K562 (cell line): ENCODE measurements around the gene DGKE. TPM values are rescaled to one million over a fixed set of nuclear protein-coding genes. Genes with fewer than 3 reads are reported as not detected.

ENCODE experiments used
- ATAC-seq: fragments of 200-7000 bp; cut with Tn5 transposase; 3 replicates; pipeline ENCODE4 v1.9.1; 2020; ENCODE audit warnings: moderate library complexity
- BruUV-seq: library from RNA; stranded (reverse); fragments of 400-500 nt; replicated peaks from 2 replicates; lab custom pipeline; 2021; lab: Mats Ljungman, UMichigan
- CTCF ChIA-PET: fragments of 300-600 bp; formaldehyde crosslinking; extraction: SDS; loops from one replicate; lab custom pipeline; 2021; ENCODE audit warnings: low intra/inter-chr PET ratio; lab: Yijun Ruan, JAX
- POLR2A ChIA-PET: fragments of 300-600, 350-650 bp; sonication (Branson Sonifier 250); formaldehyde crosslinking; extraction: SDS; loops from one replicate; lab custom pipeline; 2021; ENCODE audit warnings: antibody characterized with exemption, inconsistent platforms; lab: Yijun Ruan, JAX
- DNase-seq, 4 experiments: peaks; one replicate each; pipeline versions ENCODE4 v3.0.0 to v3.0.0-alpha.2; 2011 to 2018; ENCODE audit warnings: low spot score in 3 of 4, mixed read lengths in 3 of 4; ENCODE audit errors: extremely low read depth in 1 of 4
- FAIRE-seq: peaks from 2 replicates; lab custom pipeline; 2011; peaks lifted over from hg19 to GRCh38; lab: Jason Lieb, UNC
- H2AFZ ChIP-seq: 2 replicates; pipeline ENCODE4 v1.6.0; 2011; ENCODE audit warnings: low read depth, low read length, control low read depth, inconsistent platforms
- H3K27ac ChIP-seq: fragments of 200-600 bp; 3 replicates; pipeline ENCODE4 v1.8.0; 2011; ENCODE audit warnings: low read depth, mild to moderate bottlenecking, control low read depth, inconsistent platforms, low read length, moderate library complexity, mixed read lengths; ENCODE audit errors: extremely low read depth
- H3K27me3 ChIP-seq, 2 experiments: fragments of 300-600 bp in 1 of 2; 2 replicates in 1 of 2; 3 replicates in 1 of 2; pipeline versions ENCODE4 v1.6.0 to v1.8.0; 2011; ENCODE audit warnings: inconsistent platforms in 2 of 2, low read length in 2 of 2, mild to moderate bottlenecking in 1 of 2, mixed read lengths in 1 of 2, moderate library complexity in 1 of 2; ENCODE audit not compliant: control insufficient read depth in 2 of 2, insufficient read depth in 2 of 2
- H3K36me3 ChIP-seq: fragments of 300-600 bp; 3 replicates; pipeline ENCODE4 v1.8.0; 2011; ENCODE audit warnings: mild to moderate bottlenecking, low read length, inconsistent platforms; ENCODE audit not compliant: control insufficient read depth, insufficient read depth
- H3K4me1 ChIP-seq, 2 experiments: fragments of 200-600 bp in 1 of 2; replicated peaks in 1 of 2; 2 replicates in 1 of 2; 3 replicates in 1 of 2; pipeline versions ENCODE4 v1.5.1 to v1.8.0; 2011; ENCODE audit warnings: inconsistent platforms in 2 of 2, low read length in 2 of 2, mild to moderate bottlenecking in 1 of 2, mixed read lengths in 1 of 2, moderate library complexity in 1 of 2; ENCODE audit not compliant: control insufficient read depth in 2 of 2, insufficient read depth in 2 of 2
- H3K4me2 ChIP-seq: 2 replicates; pipeline ENCODE4 v1.6.1; 2011; ENCODE audit warnings: low read length, control low read depth, inconsistent platforms, mixed read lengths; ENCODE audit not compliant: insufficient read depth
- H3K4me3 ChIP-seq: fragments of 200-600 bp; sonication (generic), shearing (Covaris generic); 2 replicates; pipeline ENCODE4 v1.5.1; 2016; ENCODE audit warnings: control low read depth, inconsistent platforms
- H3K79me2 ChIP-seq: fragments of 200-600 bp; 3 replicates; pipeline ENCODE4 v1.8.0; 2011; ENCODE audit warnings: low read length, inconsistent platforms; ENCODE audit not compliant: control insufficient read depth, insufficient read depth
- H3K9ac ChIP-seq, 2 experiments: 2 replicates each; pipeline versions ENCODE4 v1.6.0 to v1.6.1; 2011; ENCODE audit warnings: low read depth in 2 of 2, low read length in 2 of 2, control low read depth in 1 of 2, inconsistent platforms in 1 of 2, mild to moderate bottlenecking in 1 of 2, mixed read lengths in 1 of 2; ENCODE audit not compliant: insufficient read depth in 1 of 2
- H3K9me1 ChIP-seq: one replicate; pipeline ENCODE4 v1.6.0; 2011; ENCODE audit warnings: inconsistent platforms, mild to moderate bottlenecking, low read length, moderate library complexity; ENCODE audit not compliant: control insufficient read depth, insufficient read depth
- H3K9me3 ChIP-seq: replicated peaks from 2 replicates; pipeline ENCODE4 v1.5.1; 2011; ENCODE audit warnings: low read depth, low read length, inconsistent platforms; ENCODE audit not compliant: control insufficient read depth, insufficient read depth
- H4K20me1 ChIP-seq: replicated peaks from 2 replicates; pipeline ENCODE4 v1.6.1; 2011; ENCODE audit warnings: low read length, inconsistent platforms, mixed read lengths; ENCODE audit not compliant: control insufficient read depth, insufficient read depth
- BACH1 ChIP-seq: fragments of 200-800 bp; sonication (Bioruptor generic); IDR thresholded peaks from 2 replicates; pipeline ENCODE4 v1.6.1; 2016; ENCODE audit warnings: missing genetic modification characterization, missing compliant biosample characterization
- BRD4 ChIP-seq: fragments of 200-600 bp; sonication (generic); IDR thresholded peaks from 2 replicates; pipeline ENCODE4 v1.6.1; 2017; ENCODE audit warnings: inconsistent platforms
- ELF1 ChIP-seq: fragments of 200-800 bp; sonication (Bioruptor generic); IDR thresholded peaks from 2 replicates; pipeline ENCODE4 v1.6.1; 2016; ENCODE audit warnings: missing genetic modification characterization, missing compliant biosample characterization
- FOXK1 ChIP-seq: sonication (generic); formaldehyde crosslinking; IDR thresholded peaks from 2 replicates; pipeline ENCODE4 v1.8.0; 2022; ENCODE audit warnings: missing genetic modification reagents, mild to moderate bottlenecking, borderline replicate concordance
- HMG20B ChIP-seq: fragments of 250-450 bp; sonication (Bioruptor Pico); IDR thresholded peaks from 2 replicates; pipeline ENCODE4 v1.5.0; 2021; ENCODE audit warnings: mild to moderate bottlenecking
- MCM3 ChIP-seq: fragments of 450-650 bp; IDR thresholded peaks from 2 replicates; pipeline ENCODE4 v1.6.1; 2016
- MTA1 ChIP-seq: fragments of 450-650 bp; IDR thresholded peaks from 2 replicates; pipeline ENCODE4 v1.6.1; 2017; ENCODE audit warnings: borderline replicate concordance
- NR2C1 ChIP-seq, 2 experiments: fragments of 450-650 bp; IDR thresholded peaks; 2 replicates each; pipeline ENCODE4 v1.6.1; 2017; ENCODE audit warnings: mild to moderate bottlenecking in 2 of 2, antibody characterized with exemption in 1 of 2, inconsistent platforms in 1 of 2, missing compliant biosample characterization in 1 of 2, missing genetic modification characterization in 1 of 2
- POLR2H ChIP-seq: IDR thresholded peaks from 2 replicates; pipeline ENCODE4 v1.6.1; 2016; ENCODE audit warnings: missing genetic modification characterization, low read depth, mild to moderate bottlenecking, control low read depth, missing compliant biosample characterization, moderate library complexity
- RBM14 ChIP-seq: fragments of 200-400 bp; formaldehyde crosslinking; IDR thresholded peaks from 2 replicates; pipeline ENCODE4 v1.6.1; 2018; ENCODE audit warnings: low read depth, mild to moderate bottlenecking, low read length, moderate library complexity, borderline replicate concordance; ENCODE audit not compliant: insufficient read depth
- SMAD2 ChIP-seq: fragments of 150-350 bp; IDR thresholded peaks from 2 replicates; pipeline ENCODE4 v1.6.1; 2014; ENCODE audit warnings: low read depth, mild to moderate bottlenecking, low read length
- SPI1 ChIP-seq: IDR thresholded peaks from 2 replicates; pipeline ENCODE4 v1.6.1; 2011; ENCODE audit warnings: low read depth, low read length, control low read depth, borderline replicate concordance
- ZBTB12 ChIP-seq: fragments of 250-450 bp; sonication (Bioruptor Pico); IDR thresholded peaks from 2 replicates; pipeline ENCODE4 v1.4.0; 2020
- ZNF212 ChIP-seq: fragments of 450-650 bp; formaldehyde crosslinking; IDR thresholded peaks from 2 replicates; pipeline ENCODE4 v1.4.0; 2020; ENCODE audit warnings: mild to moderate bottlenecking
- ZNF277 ChIP-seq: fragments of 250-450 bp; sonication (Bioruptor Pico); IDR thresholded peaks from 2 replicates; pipeline ENCODE4 v1.8.0; 2022; ENCODE audit warnings: inconsistent platforms, mild to moderate bottlenecking, moderate library complexity, borderline replicate concordance
- ZNF3 ChIP-seq: fragments of 250-450 bp; sonication (Bioruptor Pico); IDR thresholded peaks from 2 replicates; pipeline ENCODE4 v1.5.0; 2021; ENCODE audit warnings: mild to moderate bottlenecking, moderate library complexity
- ZNF740 ChIP-seq, 3 experiments: fragments of 200-800 bp in 1 of 3; sonication (Bioruptor generic) in 1 of 3; sonication (generic) in 1 of 3; formaldehyde crosslinking in 1 of 3; IDR thresholded peaks; 2 replicates each; pipeline versions ENCODE4 v1.6.1 to v1.8.0; 2016 to 2022; ENCODE audit warnings: mild to moderate bottlenecking in 2 of 3, missing compliant biosample characterization in 2 of 3, missing genetic modification characterization in 2 of 3, missing genetic modification reagents in 1 of 3
- WGBS: fragments of 100-300 bp; shearing (Covaris generic); methylation state at CpG from one replicate; pipeline ENCODE4 v1.1.6; 2016; ENCODE audit warnings: low coverage, mixed read lengths; ENCODE audit not compliant: insufficient coverage; ENCODE audit errors: missing lambda C conversion rate; 5-methylcytosine and 5-hydroxymethylcytosine counted together
- in situ Hi-C: fragments of 300-500 bp; cut with MboI; formaldehyde crosslinking; loops from 4 replicates; pipeline ENCODE4 v1.15.0; 2018; ENCODE audit warnings: inconsistent platforms, mixed read lengths
- intact Hi-C: fragments of 100-400 bp; cut with micrococcal nuclease; formaldehyde crosslinking; loops from 2 replicates; pipeline ENCODE4 v1.14.2; 2022
- polyA plus RNA-seq, 8 experiments: library from polyadenylated mRNA; depleted of rRNA in 4 of 8; stranded (reverse) in 5 of 8; unstranded in 3 of 8; fragments of >200 nt; fragmentation: Nextera tagmentation in 2 of 8; fragmentation: Illumina TruSeq in 1 of 8; extraction: Ambion mirVana in 2 of 8; extraction: Trizol in 1 of 8; gene quantifications; 2 replicates each; pipeline versions ENCODE4 v1.2.1 to v1.2.3, GENCODE V29; 2011 to 2014; ENCODE audit warnings: inconsistent platforms in 1 of 8, missing spikeins in 1 of 8
- total RNA-seq, 7 experiments: library from RNA; depleted of rRNA in 6 of 7; stranded (reverse); fragments of >200 nt in 6 of 7; fragmentation: Illumina TruSeq in 2 of 7; extraction: Trizol in 2 of 7; gene quantifications; 2 replicates each; pipeline versions ENCODE4 v1.2.1 to v1.2.3, GENCODE V29; 2011 to 2021; ENCODE audit warnings: low replicate concordance in 1 of 7
- TF ChIP-seq, protein P1 (sequence below): sonication (generic); formaldehyde crosslinking; IDR thresholded peaks from 2 replicates; pipeline ENCODE4 v1.4.0; 2020; ENCODE audit warnings: mild to moderate bottlenecking, missing genetic modification reagents

Gene DGKE
- total and polyA plus RNA-seq, 9 of the 15 experiments (the other 6 are each of a cell fraction or from before 2014, with no cell fraction given) = 1.3 to 9.9 (median 5.9) TPM

- DNase-seq = no peak
- no peak overlapping the region for H3K4me2 ChIP-seq
- H3K27me3 ChIP-seq = no peaks in the 10 kb centered on the region
- 93% methylated on average over 3 of the region's 4 CpGs for WGBS
- ChIA-PET CTCF (no interaction called here), POLR2A (interaction anchor here (1.6 to 1.9 kb wide), 2 partner anchors 9 to 13 kb away, joined by 4 to 6 read pairs; no protein-coding TSS in a partner anchor)
- ATAC-seq = no peak
- H3K36me3 ChIP-seq = peaks cover 92% of the 10 kb centered on the region
- BruUV-seq = no TSS peak
- FAIRE-seq = no peak
- peaks cover 0 to 4% of the 10 kb centered on the region in 2 experiments; a peak in 1 of 5 replicates for H3K4me1 ChIP-seq
- H3K4me3 ChIP-seq = no peak overlapping the region
- in situ Hi-C loops (no loop called here), intact Hi-C loops (no loop called here)
- H3K9me3 ChIP-seq = no peaks in the 10 kb centered on the region
- no peak overlapping the region for H3K27ac ChIP-seq
- no peak overlapping the region for H3K9ac ChIP-seq
- no peaks in the 10 kb centered on the region for H3K79me2 ChIP-seq
- H3K9me1 ChIP-seq = peaks cover 5% of the 10 kb centered on the region
- H4K20me1 ChIP-seq = no peaks in the 10 kb centered on the region; the same call in none of the 2 replicates
- no peak for TF ChIP-seq ZBTB12
- no peak for TF ChIP-seq BACH1 (tag)
- TF ChIP-seq SMAD2 = no peak
- no peak for TF ChIP-seq MCM3
- TF ChIP-seq ZNF740 (CRISPR knock-in tag; IDR thresholded peaks at IDR 0.05) = no peak
- no peak for TF ChIP-seq ZNF740 (tag; IDR thresholded peaks at IDR 0.05)
- no peak for TF ChIP-seq RBM14
- no peak for TF ChIP-seq ELF1 (tag)
- no peak for TF ChIP-seq MTA1
- no peak for TF ChIP-seq NR2C1 (IDR thresholded peaks at IDR 0.05)
- no peak for TF ChIP-seq NR2C1 (tag; IDR thresholded peaks at IDR 0.05)
- no peak for TF ChIP-seq HMG20B (CRISPR knock-in tag)
- TF ChIP-seq SPI1 = no peak
- TF ChIP-seq BRD4 = no peak
- TF ChIP-seq FOXK1 = no peak
- TF ChIP-seq, protein P1, sequence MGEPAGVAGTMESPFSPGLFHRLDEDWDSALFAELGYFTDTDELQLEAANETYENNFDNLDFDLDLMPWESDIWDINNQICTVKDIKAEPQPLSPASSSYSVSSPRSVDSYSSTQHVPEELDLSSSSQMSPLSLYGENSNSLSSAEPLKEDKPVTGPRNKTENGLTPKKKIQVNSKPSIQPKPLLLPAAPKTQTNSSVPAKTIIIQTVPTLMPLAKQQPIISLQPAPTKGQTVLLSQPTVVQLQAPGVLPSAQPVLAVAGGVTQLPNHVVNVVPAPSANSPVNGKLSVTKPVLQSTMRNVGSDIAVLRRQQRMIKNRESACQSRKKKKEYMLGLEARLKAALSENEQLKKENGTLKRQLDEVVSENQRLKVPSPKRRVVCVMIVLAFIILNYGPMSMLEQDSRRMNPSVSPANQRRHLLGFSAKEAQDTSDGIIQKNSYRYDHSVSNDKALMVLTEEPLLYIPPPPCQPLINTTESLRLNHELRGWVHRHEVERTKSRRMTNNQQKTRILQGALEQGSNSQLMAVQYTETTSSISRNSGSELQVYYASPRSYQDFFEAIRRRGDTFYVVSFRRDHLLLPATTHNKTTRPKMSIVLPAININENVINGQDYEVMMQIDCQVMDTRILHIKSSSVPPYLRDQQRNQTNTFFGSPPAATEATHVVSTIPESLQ (CRISPR knock-in tag) = no peak
- no peak for TF ChIP-seq ZNF3 (CRISPR knock-in tag)
- TF ChIP-seq ZNF212 = no peak
- no peak for TF ChIP-seq ZNF277 (CRISPR knock-in tag)
- no peak for TF ChIP-seq POLR2H (tag)
- H2AFZ ChIP-seq = no peak overlapping the region
Observed at GRCh38 chr17:56896968-56897359, 63.0 kb downstream of the DGKE start.
